NCI-H1930 (cell line): ENCODE measurements around the gene ZNF777.
"Not testable (repeated sequence)": the region's sequence is repeated elsewhere in the genome, so short reads cannot be mapped to it uniquely, and the experiment has no call there.

Source experiments
- DNase-seq, 2 experiments: peaks; one replicate each; lab custom pipeline; 2025; lab: John Stamatoyannopoulos, UW

The ZNF777 gene

DNA sequence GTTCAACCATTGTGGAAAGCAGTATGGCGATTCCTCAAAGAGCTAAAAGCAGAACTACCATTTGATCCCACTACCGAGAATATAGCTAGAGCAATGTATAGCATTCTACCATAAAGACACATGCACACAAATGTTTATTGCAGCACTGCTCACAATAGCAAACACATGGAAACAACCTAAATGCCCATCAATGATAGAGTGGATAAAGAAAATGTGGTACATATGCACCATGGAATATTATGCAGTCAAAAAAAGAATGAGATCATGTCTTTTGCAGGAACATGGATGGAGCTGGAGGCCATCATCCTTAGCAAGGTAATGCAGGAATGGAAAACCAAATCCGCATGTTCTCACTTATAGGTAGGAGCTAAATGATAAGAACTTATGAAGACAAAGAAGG, 47.8 kb downstream of the ZNF777 start:
- not testable (repeated sequence) for DNase-seq

DNA sequence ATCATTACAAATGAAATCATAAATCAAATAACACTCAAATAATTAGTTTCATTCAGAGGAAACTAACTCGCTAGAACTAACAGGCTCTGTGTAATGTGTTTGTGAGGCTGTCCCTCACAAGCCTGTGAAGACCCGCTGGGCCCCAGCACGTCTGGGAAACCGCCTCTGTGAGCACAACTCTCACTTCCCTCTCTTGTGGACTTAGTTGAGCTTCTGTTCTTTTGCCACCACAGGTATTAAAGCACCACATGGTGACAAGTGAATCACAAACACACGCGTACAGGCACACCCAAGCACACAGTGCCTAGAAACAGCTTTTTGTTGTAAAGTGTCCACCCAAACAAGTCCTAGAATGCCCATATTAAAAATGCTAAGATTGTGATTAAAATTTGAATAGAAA, 51.0 kb downstream of the ZNF777 start:
- DNase-seq = no peak

DNA sequence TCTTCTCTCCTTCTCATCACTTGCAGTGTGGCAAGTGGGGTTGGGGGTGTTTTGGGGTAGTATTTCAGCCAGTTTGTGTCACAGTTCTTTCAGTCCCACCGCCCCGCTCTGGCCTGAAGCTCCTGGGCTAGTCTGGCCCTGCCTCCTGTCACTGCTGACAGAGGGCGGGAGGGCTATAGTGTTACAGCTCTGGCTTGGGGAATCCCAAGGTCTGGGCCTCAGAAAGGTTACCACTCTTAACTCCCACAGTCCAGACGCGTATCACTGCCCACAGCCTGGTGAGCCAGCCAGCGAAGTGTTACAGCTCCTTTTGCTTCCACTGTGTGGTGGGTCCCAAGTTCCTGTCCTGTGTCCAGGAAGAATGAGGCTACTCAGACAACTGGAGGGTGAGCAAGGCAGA, 56.0 kb downstream of the ZNF777 start:
- no peak for DNase-seq

DNA sequence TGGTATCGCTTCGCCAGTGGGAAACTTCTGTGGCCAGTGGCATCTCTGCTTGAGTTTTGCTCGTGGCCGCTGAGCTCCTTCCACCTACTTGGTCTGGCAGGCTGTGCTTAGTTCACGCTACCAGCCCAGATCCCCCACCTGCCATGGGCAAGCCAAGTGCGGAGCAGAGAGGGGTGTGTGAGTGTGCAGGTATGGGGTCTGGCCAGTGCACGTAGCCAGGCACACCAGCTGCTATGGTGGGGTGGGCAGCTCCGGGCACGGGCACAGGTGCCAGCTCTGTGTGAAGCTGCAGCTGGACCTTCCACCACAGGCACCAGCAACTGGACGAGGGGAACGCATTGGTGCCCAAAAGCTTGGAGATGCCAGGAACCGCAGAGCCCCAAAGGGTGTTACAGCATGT, 56.5 kb downstream of the ZNF777 start:
- DNase-seq = no peak

DNA sequence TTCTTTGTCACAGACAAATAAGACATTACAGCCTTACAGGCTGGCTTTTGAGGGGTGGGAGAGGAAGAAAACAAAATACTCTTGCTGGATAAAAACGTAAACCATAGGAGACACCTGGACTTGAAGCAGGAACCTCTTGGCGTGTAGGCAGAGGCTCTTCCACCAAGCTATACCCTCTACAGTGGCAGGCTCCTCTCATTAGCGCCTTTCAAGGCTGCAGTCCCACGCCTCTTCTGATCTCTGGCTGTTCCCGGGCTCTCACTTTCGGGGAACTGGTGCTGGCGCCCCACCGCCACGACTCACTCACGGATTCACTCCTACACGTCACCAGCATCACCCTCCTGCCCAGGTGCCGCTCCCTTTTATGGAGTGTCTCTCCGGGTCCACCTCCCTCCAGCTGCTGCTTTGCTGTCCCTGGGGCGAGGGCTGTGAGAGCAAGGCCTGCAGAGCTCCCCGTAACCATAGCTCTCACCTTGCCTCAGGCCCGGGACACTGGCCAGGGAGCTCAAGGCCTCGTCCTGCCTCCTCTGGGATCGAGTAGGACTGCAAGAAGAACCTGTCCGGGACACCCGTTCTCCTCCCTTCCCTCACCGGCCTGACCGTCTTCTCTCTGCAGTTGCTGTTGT, 62.6 kb downstream of the ZNF777 start:
- no peak for DNase-seq

DNA sequence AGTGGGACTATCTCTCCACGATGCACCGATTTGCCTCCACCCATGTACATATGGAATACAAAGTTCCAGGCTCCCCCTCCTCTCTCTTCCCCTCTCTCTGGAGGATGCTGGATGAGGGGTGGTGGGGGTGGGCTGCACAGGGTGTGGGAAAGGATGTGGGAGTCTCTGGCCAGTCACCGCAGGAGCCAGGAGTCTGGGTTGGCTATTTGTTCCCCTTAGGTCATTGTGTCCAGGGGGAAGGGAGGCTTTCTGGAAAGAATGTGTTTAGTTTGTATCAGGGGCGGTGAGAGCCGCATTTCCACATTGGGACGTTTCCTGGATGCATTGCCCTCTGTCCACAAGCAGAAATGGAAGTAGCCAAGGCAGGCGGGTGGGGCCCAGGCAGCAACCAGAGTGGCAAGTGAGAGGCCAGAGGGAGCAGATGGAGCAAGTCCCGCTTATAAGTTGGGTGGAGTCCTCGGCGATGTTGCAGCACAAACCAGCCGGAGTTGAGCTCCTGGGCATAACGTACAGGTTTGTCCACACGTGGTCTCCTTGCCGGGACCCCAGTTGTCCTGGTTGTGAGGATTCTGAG, 63.3 kb downstream of the ZNF777 start:
- no peak for DNase-seq

DNA sequence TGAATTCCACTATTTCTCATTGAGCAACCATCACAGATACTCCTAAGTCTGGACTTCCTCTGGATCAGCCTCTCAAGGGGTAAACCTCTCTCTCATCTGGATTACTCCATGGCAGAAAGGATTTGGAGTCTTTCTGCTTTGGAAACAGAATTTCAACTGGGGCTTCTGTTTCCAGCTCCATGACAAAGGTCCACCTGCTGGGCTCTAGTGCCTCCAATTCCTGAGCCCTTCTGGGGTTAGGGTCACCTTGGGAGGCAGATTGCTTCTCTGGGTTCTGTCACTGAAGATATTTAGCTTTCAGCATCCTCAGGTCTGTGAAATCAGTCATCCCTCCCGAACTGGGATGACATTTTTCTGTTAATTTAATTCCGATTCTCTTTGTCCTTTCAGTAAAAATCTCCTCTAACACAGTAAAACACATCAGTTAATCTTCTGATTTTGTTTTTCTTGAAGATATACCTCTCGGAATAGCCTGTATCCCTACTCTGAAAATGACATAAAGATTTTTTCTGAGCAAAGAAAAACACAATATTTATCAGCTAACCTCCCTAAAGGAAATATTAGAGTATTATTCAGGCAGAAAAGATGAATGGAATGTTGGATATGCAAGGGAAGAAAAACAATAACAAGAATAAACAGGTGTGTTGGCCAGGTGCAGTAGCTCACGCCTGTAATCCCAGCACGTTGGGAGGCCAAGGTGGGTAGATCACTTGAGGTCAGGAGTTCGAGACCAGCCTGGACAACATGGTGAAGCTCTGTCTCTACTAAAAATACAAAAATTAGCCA, 72.1 kb downstream of the ZNF777 start:
- DNase-seq = not testable (repeated sequence)

DNA sequence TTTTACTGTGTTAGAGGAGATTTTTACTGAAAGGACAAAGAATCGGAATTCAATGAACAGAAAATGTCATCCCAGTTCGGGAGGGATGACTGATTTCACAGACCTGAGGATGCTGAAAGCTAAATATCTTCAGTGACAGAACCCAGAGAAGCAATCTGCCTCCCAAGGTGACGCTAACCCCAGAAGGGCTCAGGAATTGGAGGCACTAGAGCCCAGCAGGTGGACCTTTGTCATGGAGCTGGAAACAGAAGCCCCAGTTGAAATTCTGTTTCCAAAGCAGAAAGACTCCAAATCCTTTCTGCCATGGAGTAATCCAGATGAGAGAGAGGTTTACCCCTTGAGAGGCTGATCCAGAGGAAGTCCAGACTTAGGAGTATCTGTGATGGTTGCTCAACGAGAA, 74.3 kb downstream of the ZNF777 start:
- DNase-seq = not testable (repeated sequence)

DNA sequence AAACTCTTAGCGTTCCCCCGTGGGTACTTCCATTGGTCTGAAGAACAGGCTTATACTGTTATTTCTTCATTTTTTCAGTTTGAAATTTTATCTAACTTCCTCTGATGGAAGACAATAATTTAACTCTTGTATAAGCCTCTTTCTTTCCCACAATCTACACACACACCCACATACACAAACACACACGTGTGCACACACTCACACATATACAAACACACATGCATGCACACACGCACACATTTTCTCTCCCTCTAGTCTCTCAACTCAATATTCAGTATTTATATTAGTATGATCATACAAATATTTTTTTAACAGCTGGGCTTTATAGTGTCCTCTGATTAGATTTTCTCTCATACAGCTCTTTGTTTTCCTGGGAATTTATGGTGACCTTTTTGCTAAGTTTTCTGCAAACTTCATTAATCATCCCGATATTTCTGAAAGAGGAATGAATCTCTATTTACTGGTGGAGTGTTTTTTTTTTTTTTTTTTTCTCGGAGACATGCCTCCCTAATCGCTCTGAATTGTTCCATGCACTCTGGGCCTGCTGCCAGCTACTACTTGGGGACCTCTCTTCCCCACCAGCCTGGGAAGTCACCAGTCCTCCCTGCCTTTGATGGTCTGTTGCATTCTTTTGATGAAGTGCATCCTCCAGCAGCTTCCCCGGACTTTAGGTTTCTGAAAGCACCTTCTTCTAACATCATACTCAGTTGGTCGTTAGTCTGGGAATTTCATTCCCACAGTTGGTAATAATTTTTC, 75.5 kb downstream of the ZNF777 start:
- no peak for DNase-seq
